Measurements from ENCODE around the gene SPIN1. TPM values are rescaled to one million over a fixed set of nuclear protein-coding genes. Genes with fewer than 3 reads are reported as not detected.

The SPIN1 gene
- total and polyA plus RNA-seq, 7 experiments from 2014 or later, result 21.7 to 38.4 (median 28.1) TPM

GRCh38 chr9:88527618-88528017 lies 139.4 kb downstream of the SPIN1 start:
- ChIA-PET POLR2A (no interaction called here), CTCF (no interaction called here)
- Histone ChIP-seq H3K9me3 (ENCODE audit: control insufficient read depth in 2 of 3, low read length in 3 of 3) (no peaks in the 10 kb centered on the region), H3K27me3 (ENCODE audit: control insufficient read depth in 2 of 2, insufficient read depth in 2 of 2, low read length in 2 of 2) (no peaks in the 10 kb centered on the region), H3K4me1 (ENCODE audit: control insufficient read depth in 2 of 2, insufficient read depth in 2 of 2, low read length in 2 of 2) (no peaks in the 10 kb centered on the region), H3K36me3 (ENCODE audit: control insufficient read depth in 2 of 3, insufficient read depth in 3 of 3, low read length in 3 of 3) (no peaks in the 10 kb centered on the region), H3K27ac (ENCODE audit: low read depth, low read length) (no peak overlapping the region), H3K4me3 (ENCODE audit: low read length) (no peak overlapping the region)
- no peak overlapping the region for H3K27ac Mint-ChIP-seq
- ATAC-seq (no peak), DNase-seq (no peak)
- peaks cover 0 to 41% (median 4%) of the 10 kb centered on the region in 5 donors for H3K27me3 Mint-ChIP-seq
- intact Hi-C loops (cut with micrococcal nuclease), result no loop called here
- H3K36me3 Mint-ChIP-seq, result no peaks in the 10 kb centered on the region
- H3K9me3 Mint-ChIP-seq, result no peaks in the 10 kb centered on the region
- no peak overlapping the region for H3K4me3 Mint-ChIP-seq
- peaks cover 0 to 7% (median under 1%) of the 10 kb centered on the region in 7 donors for H3K4me1 Mint-ChIP-seq

Other genes with a start within 250 kb of the SPIN1 start
- under 1 TPM in 1 of 5 experiments, not detected in 4; 0.17 TPM for gene SPATA31C2, start 250.0 kb upstream of the SPIN1 start, total RNA-seq
- gene SPATA31C2, start 250.0 kb upstream of the SPIN1 start, polyA plus RNA-seq, result not detected
- gene NXNL2, start 146.7 kb downstream of the SPIN1 start, total RNA-seq, result not detected
- gene NXNL2, start 146.7 kb downstream of the SPIN1 start, polyA plus RNA-seq, result not detected